Endodermal cell (in vitro differentiated cells): ENCODE measurements around the gene CPO. TPM values are rescaled to one million over a fixed set of nuclear protein-coding genes. Genes with fewer than 3 reads are reported as not detected.

Experiments
- DNase-seq: peaks from one replicate; pipeline ENCODE4 v3.0.0-alpha.2; 2017
- H3K27ac ChIP-seq: 2 replicates; pipeline ENCODE4 v1.5.1; 2013; ENCODE audit warnings: mild to moderate bottlenecking, low read depth, low read length, moderate library complexity
- H3K27me3 ChIP-seq: 2 replicates; pipeline ENCODE4 v1.6.1; 2013; ENCODE audit warnings: mild to moderate bottlenecking, low read length, moderate library complexity; ENCODE audit not compliant: insufficient read depth, control insufficient read depth, poor library complexity, severe bottlenecking
- H3K36me3 ChIP-seq: 2 replicates; pipeline ENCODE4 v1.7.0; 2013; ENCODE audit warnings: mild to moderate bottlenecking, low read length, moderate library complexity; ENCODE audit not compliant: control insufficient read depth, insufficient read depth
- H3K4me1 ChIP-seq: one replicate; pipeline ENCODE4 v1.7.0; 2013; ENCODE audit warnings: low read length; ENCODE audit not compliant: control insufficient read depth, insufficient read depth
- H3K4me3 ChIP-seq: 2 replicates; pipeline ENCODE4 v1.5.1; 2013; ENCODE audit warnings: mild to moderate bottlenecking, low read length, moderate library complexity
- H3K9ac ChIP-seq: 2 replicates; pipeline ENCODE4 v1.6.1; 2013; ENCODE audit warnings: mild to moderate bottlenecking, low read length, moderate library complexity; ENCODE audit not compliant: poor library complexity, severe bottlenecking; ENCODE audit errors: extremely low read depth
- H3K9me3 ChIP-seq: 2 replicates; pipeline ENCODE4 v1.6.1; 2013; ENCODE audit warnings: mild to moderate bottlenecking, low read length, moderate library complexity; ENCODE audit not compliant: control insufficient read depth
- H3K27ac Mint-ChIP-seq: 2 replicates; pipeline ENCODE4 v1.8.0; 2020; ENCODE audit warnings: mixed read lengths
- H3K27me3 Mint-ChIP-seq: 2 replicates; pipeline ENCODE4 v1.8.0; 2021; ENCODE audit warnings: mild to moderate bottlenecking, mixed read lengths; ENCODE audit not compliant: insufficient read depth
- H3K36me3 Mint-ChIP-seq: 2 replicates; pipeline ENCODE4 v1.8.0; 2020; ENCODE audit warnings: low read depth, mixed read lengths
- H3K4me1 Mint-ChIP-seq: 2 replicates; pipeline ENCODE4 v1.8.0; 2020; ENCODE audit warnings: mixed read lengths
- H3K4me3 Mint-ChIP-seq: 2 replicates; pipeline ENCODE4 v1.8.0; 2020; ENCODE audit warnings: mild to moderate bottlenecking, moderate library complexity, mixed read lengths
- H3K9me3 Mint-ChIP-seq: 2 replicates; pipeline ENCODE4 v1.8.0; 2020; ENCODE audit warnings: mild to moderate bottlenecking, mixed read lengths
- WGBS, 2 experiments: methylation state at CpG; one replicate each; pipeline versions ENCODE4 v1.1.5 to v1.1.7; 2013; ENCODE audit warnings: missing lambda C conversion rate in 2 of 2, mixed read lengths in 1 of 2; ENCODE audit not compliant: insufficient coverage in 1 of 2, insufficient read length in 1 of 2; 5-methylcytosine and 5-hydroxymethylcytosine counted together
- total RNA-seq, 2 donors: library from RNA; stranded (reverse); fragmentation: NEBNext Ultra II Directional in 1 of 2; extraction: Animal tissue kit (Norgen Biotek cat#: 25700) in 1 of 2; gene quantifications; 2 replicates in 1 of 2; 3 replicates in 1 of 2; pipeline ENCODE4 v1.2.1, GENCODE V29; 2021
- TF ChIP-seq, protein P1 (sequence below): fragments of 200-600 bp; sonication (generic); conservative IDR thresholded peaks from 2 replicates; pipeline ENCODE4 v1.5.0; 2021; ENCODE audit warnings: antibody characterized with exemption, mild to moderate bottlenecking

The CPO gene
- total RNA-seq, 2 donors from 2014 or later = 0.95 to 1.0 TPM

DNA sequence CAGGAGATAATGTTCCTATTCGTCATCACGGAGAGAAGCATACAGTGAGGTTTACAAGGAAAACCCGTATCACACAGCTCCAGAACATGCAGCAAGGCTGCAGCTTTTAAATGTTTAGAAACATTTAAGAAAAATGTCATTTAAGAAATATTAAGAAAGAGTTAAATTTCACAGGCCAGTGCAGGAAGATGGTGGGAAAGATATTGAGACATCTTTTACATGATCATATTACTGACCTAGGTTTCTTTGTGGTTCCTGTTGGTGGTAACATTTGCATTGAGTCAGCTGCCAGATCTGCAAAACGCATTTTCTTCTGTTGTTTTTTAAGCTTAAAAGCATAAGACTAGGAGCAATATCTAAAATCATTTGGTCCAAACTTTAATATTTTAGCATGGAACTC is 44.9 kb downstream of the CPO start:
- peaks cover 15% of the 10 kb centered on the region for H3K4me1 Mint-ChIP-seq
- Histone ChIP-seq H3K9me3 (no peaks in the 10 kb centered on the region), H3K27me3 (no peaks in the 10 kb centered on the region), H3K27ac (no peak overlapping the region), H3K9ac (no peak overlapping the region), H3K4me1 (peaks cover 3% of the 10 kb centered on the region), H3K4me3 (no peak overlapping the region), H3K36me3 (no peaks in the 10 kb centered on the region)
- H3K9me3 Mint-ChIP-seq = no peaks in the 10 kb centered on the region
- TF ChIP-seq, protein P1, sequence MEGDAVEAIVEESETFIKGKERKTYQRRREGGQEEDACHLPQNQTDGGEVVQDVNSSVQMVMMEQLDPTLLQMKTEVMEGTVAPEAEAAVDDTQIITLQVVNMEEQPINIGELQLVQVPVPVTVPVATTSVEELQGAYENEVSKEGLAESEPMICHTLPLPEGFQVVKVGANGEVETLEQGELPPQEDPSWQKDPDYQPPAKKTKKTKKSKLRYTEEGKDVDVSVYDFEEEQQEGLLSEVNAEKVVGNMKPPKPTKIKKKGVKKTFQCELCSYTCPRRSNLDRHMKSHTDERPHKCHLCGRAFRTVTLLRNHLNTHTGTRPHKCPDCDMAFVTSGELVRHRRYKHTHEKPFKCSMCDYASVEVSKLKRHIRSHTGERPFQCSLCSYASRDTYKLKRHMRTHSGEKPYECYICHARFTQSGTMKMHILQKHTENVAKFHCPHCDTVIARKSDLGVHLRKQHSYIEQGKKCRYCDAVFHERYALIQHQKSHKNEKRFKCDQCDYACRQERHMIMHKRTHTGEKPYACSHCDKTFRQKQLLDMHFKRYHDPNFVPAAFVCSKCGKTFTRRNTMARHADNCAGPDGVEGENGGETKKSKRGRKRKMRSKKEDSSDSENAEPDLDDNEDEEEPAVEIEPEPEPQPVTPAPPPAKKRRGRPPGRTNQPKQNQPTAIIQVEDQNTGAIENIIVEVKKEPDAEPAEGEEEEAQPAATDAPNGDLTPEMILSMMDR = no peak
- DNase-seq = no peak
- no peak overlapping the region for H3K27ac Mint-ChIP-seq
- 81 to 86% methylated on average over 2 to 4 of the region's 4 CpGs for WGBS, 2 experiments
- no peak overlapping the region for H3K4me3 Mint-ChIP-seq
- H3K36me3 Mint-ChIP-seq = no peaks in the 10 kb centered on the region
- H3K27me3 Mint-ChIP-seq = no peaks in the 10 kb centered on the region

DNA sequence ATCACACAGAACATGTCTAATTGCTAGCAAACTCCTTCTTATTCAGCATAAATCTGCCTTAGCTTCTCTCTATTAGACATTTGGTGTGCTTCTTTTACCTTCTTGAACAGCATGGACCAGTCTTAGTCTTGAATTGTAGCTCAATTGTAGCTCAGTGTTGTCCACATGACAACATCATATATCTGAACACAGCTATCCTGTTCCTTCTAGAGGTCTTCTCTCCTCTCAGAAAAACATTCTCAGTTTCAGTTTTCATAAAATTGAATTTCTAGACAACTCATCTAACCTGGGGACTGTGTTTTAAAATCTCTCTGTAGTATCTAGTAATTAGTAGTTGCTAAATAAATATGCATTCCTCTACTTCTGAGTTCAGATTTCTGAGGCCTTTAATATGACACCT is 47.6 kb downstream of the CPO start:
- Histone ChIP-seq H3K4me3 (no peak overlapping the region), H3K4me1 (peaks cover 1% of the 10 kb centered on the region), H3K36me3 (no peaks in the 10 kb centered on the region), H3K9me3 (no peaks in the 10 kb centered on the region), H3K27ac (no peak overlapping the region), H3K9ac (no peak overlapping the region), H3K27me3 (no peaks in the 10 kb centered on the region)
- Mint-ChIP-seq H3K4me1 (peaks cover 15% of the 10 kb centered on the region), H3K27ac (no peak overlapping the region), H3K4me3 (no peak overlapping the region), H3K9me3 (no peaks in the 10 kb centered on the region), H3K36me3 (no peaks in the 10 kb centered on the region), H3K27me3 (no peaks in the 10 kb centered on the region)
- TF ChIP-seq, protein P1 = no peak
- no peak for DNase-seq

DNA sequence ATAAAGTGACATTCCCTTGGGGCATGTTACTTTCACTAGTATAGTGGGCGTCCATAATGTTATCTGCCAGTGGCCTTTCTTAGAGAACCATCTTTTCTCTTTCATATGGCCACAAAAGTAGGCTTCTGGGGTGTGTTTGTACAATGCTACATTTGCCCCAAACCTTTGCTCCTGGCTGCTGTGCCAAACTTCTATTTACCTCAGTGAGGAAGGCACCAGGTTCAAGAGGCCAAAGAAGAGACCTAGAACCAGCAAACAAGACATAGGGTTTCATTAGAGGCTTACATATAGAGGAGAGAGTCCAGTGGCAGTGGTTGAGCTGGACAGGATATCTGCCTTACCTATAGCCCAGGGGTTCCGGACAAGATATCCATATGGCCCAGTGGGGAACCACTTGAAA is 48.5 kb downstream of the CPO start:
- DNase-seq = peak; percentile 5
- no peak overlapping the region for H3K4me3 Mint-ChIP-seq
- Histone ChIP-seq H3K4me1 (no peaks in the 10 kb centered on the region), H3K9ac (no peak overlapping the region), H3K27ac (no peak overlapping the region), H3K9me3 (no peaks in the 10 kb centered on the region), H3K36me3 (no peaks in the 10 kb centered on the region), H3K27me3 (no peaks in the 10 kb centered on the region), H3K4me3 (no peak overlapping the region)
- H3K4me1 Mint-ChIP-seq = peaks cover 8% of the 10 kb centered on the region
- no peaks in the 10 kb centered on the region for H3K27me3 Mint-ChIP-seq
- H3K9me3 Mint-ChIP-seq = no peaks in the 10 kb centered on the region
- no peaks in the 10 kb centered on the region for H3K36me3 Mint-ChIP-seq
- TF ChIP-seq, protein P1 = no peak
- 86 to 88% methylated on average over 1 to 2 of the region's 2 CpGs for WGBS, 2 experiments
- H3K27ac Mint-ChIP-seq = no peak overlapping the region
